A549 (cell line): ENCODE measurements around the gene F10. TPM values are rescaled to one million over a fixed set of nuclear protein-coding genes. Genes with fewer than 3 reads are reported as not detected.
"Not testable (repeated sequence)": the region's sequence is repeated elsewhere in the genome, so short reads cannot be mapped to it uniquely, and the experiment has no call there.

Source experiments
- ATAC-seq, 2 experiments: fragments of 200-7000 bp in 1 of 2; fragments of >200 bp in 1 of 2; cut with Nextera tagmentation in 1 of 2; cut with Tn5 transposase in 1 of 2; 3 replicates each; pipeline versions ENCODE4 v1.8.0 to v1.9.1; 2018 to 2020; ENCODE audit warnings: mild to moderate bottlenecking in 1 of 2, moderate library complexity in 1 of 2
- CTCF ChIA-PET: fragments of 300-600 bp; sonication (Branson Sonifier 250); formaldehyde crosslinking; extraction: SDS; loops from one replicate; lab custom pipeline; 2021; ENCODE audit warnings: antibody characterized with exemption, inconsistent platforms; lab: Yijun Ruan, JAX
- POLR2A ChIA-PET: fragments of 350-600 bp; formaldehyde crosslinking; extraction: SDS; loops from one replicate; lab custom pipeline; 2021; ENCODE audit warnings: antibody characterized with exemption, inconsistent platforms; lab: Yijun Ruan, JAX
- DNase-seq, 2 experiments: peaks; one replicate each; pipeline versions ENCODE4 v3.0.0 to v3.0.0-alpha.2; 2011 to 2016; ENCODE audit warnings: low read depth in 1 of 2, low spot score in 1 of 2
- FAIRE-seq: peaks from 2 replicates; lab custom pipeline; 2011; peaks lifted over from hg19 to GRCh38; lab: Jason Lieb, UNC
- H3K27ac ChIP-seq, 2 experiments: fragments of >200 bp; sonication (Bioruptor Twin); formaldehyde crosslinking; 3 replicates each; pipeline ENCODE4 v1.5.1; 2016 to 2017
- H3K4me1 ChIP-seq: fragments of >200 bp; sonication (Bioruptor Twin); formaldehyde crosslinking; 3 replicates; pipeline ENCODE4 v1.6.1; 2016
- H3K4me2 ChIP-seq: fragments of >200 bp; sonication (Bioruptor Twin); formaldehyde crosslinking; 3 replicates; pipeline ENCODE4 v1.6.1; 2016
- H3K4me3 ChIP-seq: fragments of >200 bp; sonication (Bioruptor Twin); formaldehyde crosslinking; 3 replicates; pipeline ENCODE4 v1.5.1; 2016
- H3K9me3 ChIP-seq: fragments of >200 bp; sonication (Bioruptor Twin); formaldehyde crosslinking; 3 replicates; pipeline ENCODE4 v1.6.1; 2016
- CEBPB ChIP-seq, 2 experiments: fragments of >200 bp in 1 of 2; sonication (Bioruptor Twin) in 1 of 2; formaldehyde crosslinking in 1 of 2; IDR thresholded peaks; 2 replicates each; pipeline ENCODE4 v1.6.1; 2012 to 2016
- EP300 ChIP-seq, 2 experiments: fragments of >200 bp; sonication (Bioruptor Twin); formaldehyde crosslinking; IDR thresholded peaks; 2 replicates in 1 of 2; 3 replicates in 1 of 2; pipeline ENCODE4 v1.6.1; 2016 to 2017
- ESRRA ChIP-seq: fragments of 150-350 bp; IDR thresholded peaks from 2 replicates; pipeline ENCODE4 v1.6.1; 2014; ENCODE audit warnings: mild to moderate bottlenecking, low read length, borderline replicate concordance
- HOXB5 ChIP-seq: fragments of 250-450 bp; sonication (Bioruptor Pico); IDR thresholded peaks from 2 replicates; pipeline ENCODE4 v1.5.0; 2020; ENCODE audit warnings: mild to moderate bottlenecking, moderate library complexity
- JUN ChIP-seq, 2 experiments: fragments of >200 bp; sonication (Bioruptor Twin); formaldehyde crosslinking; IDR thresholded peaks; 2 replicates in 1 of 2; 3 replicates in 1 of 2; pipeline ENCODE4 v1.6.1; 2016 to 2017
- MAFK ChIP-seq: fragments of 450-650 bp; IDR thresholded peaks from 2 replicates; pipeline ENCODE4 v1.6.1; 2014; ENCODE audit not compliant: partially characterized antibody
- MAZ ChIP-seq: fragments of 150-350 bp; IDR thresholded peaks from 2 replicates; pipeline ENCODE4 v1.6.1; 2014; ENCODE audit warnings: antibody characterized with exemption, low read depth, low read length, borderline replicate concordance
- NFE2L2 ChIP-seq: fragments of 150-350 bp; conservative IDR thresholded peaks from 2 replicates; pipeline ENCODE4 v1.6.1; 2014; ENCODE audit warnings: low read length
- NR3C1 ChIP-seq: fragments of >200 bp; sonication (Bioruptor Twin); formaldehyde crosslinking; IDR thresholded peaks from 3 replicates; pipeline ENCODE4 v1.6.1; 2017
- POLR2A ChIP-seq: IDR thresholded peaks from 2 replicates; pipeline ENCODE4 v1.6.1; 2012; ENCODE audit warnings: mild to moderate bottlenecking, low read length
- RAD21 ChIP-seq, 2 experiments: fragments of >200 bp in 1 of 2; sonication (Bioruptor Twin) in 1 of 2; formaldehyde crosslinking in 1 of 2; IDR thresholded peaks in 1 of 2; conservative IDR thresholded peaks in 1 of 2; 2 replicates in 1 of 2; 3 replicates in 1 of 2; pipeline ENCODE4 v1.6.1; 2012 to 2018; ENCODE audit warnings: inconsistent platforms in 1 of 2
- RFX5 ChIP-seq: fragments of 450-650 bp; IDR thresholded peaks from 2 replicates; pipeline ENCODE4 v1.7.1; 2014; ENCODE audit warnings: antibody characterized with exemption, mild to moderate bottlenecking, moderate library complexity
- TP53 ChIP-seq: fragments of 250-450 bp; sonication (Bioruptor Pico); IDR thresholded peaks from 2 replicates; pipeline ENCODE4 v1.5.0; 2021; ENCODE audit warnings: mild to moderate bottlenecking, moderate library complexity
- ZC3H11A ChIP-seq: fragments of 450-650 bp; IDR thresholded peaks from 2 replicates; pipeline ENCODE4 v1.6.1; 2014; ENCODE audit warnings: antibody characterized with exemption, mild to moderate bottlenecking
- ZNF302 ChIP-seq: fragments of 250-450 bp; sonication (Bioruptor Pico); IDR thresholded peaks from 2 replicates; pipeline ENCODE4 v1.9.0; 2021; ENCODE audit warnings: inconsistent platforms, mild to moderate bottlenecking, moderate library complexity
- WGBS: methylation state at CpG from one replicate; pipeline ENCODE4 v1.1.6; 2017; ENCODE audit errors: missing lambda C conversion rate; 5-methylcytosine and 5-hydroxymethylcytosine counted together
- polyA plus RNA-seq, 4 experiments: library from polyadenylated mRNA; depleted of rRNA in 3 of 4; stranded (reverse); fragments of >200 nt; fragmentation: RNase III in 1 of 4; extraction: RNeasy Plus Mini Kit Qiagen cat#74134 plus additional on column Dnase treatment in 1 of 4; gene quantifications; 2 replicates in 3 of 4; 3 replicates in 1 of 4; pipeline ENCODE4 v1.2.3, GENCODE V29; 2011 to 2017
- TF ChIP-seq, protein P1 (sequence below): fragments of 250-450 bp; sonication (Bioruptor Pico); IDR thresholded peaks from 2 replicates; pipeline ENCODE4 v1.5.0; 2021; ENCODE audit warnings: mild to moderate bottlenecking, moderate library complexity, borderline replicate concordance
- TF ChIP-seq, protein P2 (sequence below): IDR thresholded peaks from 2 replicates; pipeline ENCODE4 v1.6.1; 2012
- TF ChIP-seq, protein P3 (sequence below): fragments of 450-650 bp; IDR thresholded peaks from 2 replicates; pipeline ENCODE4 v1.6.1; 2014; ENCODE audit warnings: antibody characterized with exemption
- TF ChIP-seq, protein P4 (sequence below): fragments of >200 bp; sonication (Bioruptor Twin); formaldehyde crosslinking; IDR thresholded peaks from 3 replicates; pipeline ENCODE4 v1.6.1; 2016
- TF ChIP-seq, protein P5 (sequence below): fragments of 250-450 bp; sonication (Bioruptor Pico); IDR thresholded peaks from 2 replicates; pipeline ENCODE4 v1.5.0; 2020; ENCODE audit warnings: low read depth, mild to moderate bottlenecking, moderate library complexity
- TF ChIP-seq, protein P6 (sequence below): fragments of >200 bp; sonication (Bioruptor Twin); formaldehyde crosslinking; IDR thresholded peaks from 2 replicates; pipeline ENCODE4 v1.6.1; 2016

Gene F10
- polyA plus RNA-seq, 2 of the 4 experiments (the other 2 are of a cell fraction), result 0.32 TPM; not detected in 1

DNA sequence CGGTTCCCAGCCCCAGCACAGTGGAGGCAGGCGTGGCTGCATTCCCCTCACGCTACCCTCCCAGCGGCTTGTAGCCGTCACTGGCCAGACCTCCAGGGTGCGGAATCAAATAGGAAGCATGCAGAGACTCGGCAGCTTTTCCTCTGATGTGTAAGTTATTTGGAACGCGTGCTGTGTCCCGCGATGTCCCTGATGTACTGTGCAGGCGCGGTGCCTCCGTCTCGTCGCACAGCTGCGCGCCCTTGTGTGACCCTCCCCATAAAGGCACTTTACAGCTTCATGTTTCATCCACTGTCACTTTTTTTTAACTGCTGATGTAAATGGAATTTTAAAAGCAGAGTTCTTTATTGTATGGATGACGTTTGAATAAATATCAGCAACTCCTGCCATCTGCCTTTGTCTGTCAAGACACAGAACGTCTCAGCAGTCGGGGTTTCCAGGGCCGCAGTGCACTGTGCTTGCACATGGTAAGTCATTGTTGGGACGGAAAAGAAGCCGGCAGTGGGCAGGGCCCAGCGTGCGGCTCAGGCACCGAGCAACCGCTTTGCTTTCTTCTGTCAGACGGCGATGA lies 24.4 kb upstream of the F10 start:
- WGBS, result 78% methylated on average over 27 of the region's 30 CpGs
- H3K9me3 ChIP-seq, result no peaks in the 10 kb centered on the region
- no peak for ATAC-seq
- TF ChIP-seq POLR2A (no peak), NFE2L2 (no peak), ZC3H11A (no peak), RFX5 (no peak), EP300 (IDR thresholded peaks at IDR 0.05) (no peak), JUN (IDR thresholded peaks at IDR 0.05) (no peak), TP53 (CRISPR knock-in tag) (no peak), ESRRA (no peak), MAZ (no peak), RAD21 (conservative IDR thresholded peaks at IDR 0.05 in 1 of 2, IDR thresholded peaks at IDR 0.05 in 1 of 2) (no peak), HOXB5 (CRISPR knock-in tag) (no peak), CEBPB (IDR thresholded peaks at IDR 0.05) (no peak)
- TF ChIP-seq, protein P1, sequence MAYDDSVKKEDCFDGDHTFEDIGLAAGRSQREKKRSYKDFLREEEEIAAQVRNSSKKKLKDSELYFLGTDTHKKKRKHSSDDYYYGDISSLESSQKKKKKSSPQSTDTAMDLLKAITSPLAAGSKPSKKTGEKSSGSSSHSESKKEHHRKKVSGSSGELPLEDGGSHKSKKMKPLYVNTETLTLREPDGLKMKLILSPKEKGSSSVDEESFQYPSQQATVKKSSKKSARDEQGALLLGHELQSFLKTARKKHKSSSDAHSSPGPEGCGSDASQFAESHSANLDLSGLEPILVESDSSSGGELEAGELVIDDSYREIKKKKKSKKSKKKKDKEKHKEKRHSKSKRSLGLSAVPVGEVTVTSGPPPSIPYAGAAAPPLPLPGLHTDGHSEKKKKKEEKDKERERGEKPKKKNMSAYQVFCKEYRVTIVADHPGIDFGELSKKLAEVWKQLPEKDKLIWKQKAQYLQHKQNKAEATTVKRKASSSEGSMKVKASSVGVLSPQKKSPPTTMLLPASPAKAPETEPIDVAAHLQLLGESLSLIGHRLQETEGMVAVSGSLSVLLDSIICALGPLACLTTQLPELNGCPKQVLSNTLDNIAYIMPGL (CRISPR knock-in tag), result no peak
- TF ChIP-seq, protein P2, sequence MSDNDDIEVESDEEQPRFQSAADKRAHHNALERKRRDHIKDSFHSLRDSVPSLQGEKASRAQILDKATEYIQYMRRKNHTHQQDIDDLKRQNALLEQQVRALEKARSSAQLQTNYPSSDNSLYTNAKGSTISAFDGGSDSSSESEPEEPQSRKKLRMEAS, result no peak
- TF ChIP-seq, protein P3, sequence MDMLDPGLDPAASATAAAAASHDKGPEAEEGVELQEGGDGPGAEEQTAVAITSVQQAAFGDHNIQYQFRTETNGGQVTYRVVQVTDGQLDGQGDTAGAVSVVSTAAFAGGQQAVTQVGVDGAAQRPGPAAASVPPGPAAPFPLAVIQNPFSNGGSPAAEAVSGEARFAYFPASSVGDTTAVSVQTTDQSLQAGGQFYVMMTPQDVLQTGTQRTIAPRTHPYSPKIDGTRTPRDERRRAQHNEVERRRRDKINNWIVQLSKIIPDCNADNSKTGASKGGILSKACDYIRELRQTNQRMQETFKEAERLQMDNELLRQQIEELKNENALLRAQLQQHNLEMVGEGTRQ, result no peak
- TF ChIP-seq, protein P4, sequence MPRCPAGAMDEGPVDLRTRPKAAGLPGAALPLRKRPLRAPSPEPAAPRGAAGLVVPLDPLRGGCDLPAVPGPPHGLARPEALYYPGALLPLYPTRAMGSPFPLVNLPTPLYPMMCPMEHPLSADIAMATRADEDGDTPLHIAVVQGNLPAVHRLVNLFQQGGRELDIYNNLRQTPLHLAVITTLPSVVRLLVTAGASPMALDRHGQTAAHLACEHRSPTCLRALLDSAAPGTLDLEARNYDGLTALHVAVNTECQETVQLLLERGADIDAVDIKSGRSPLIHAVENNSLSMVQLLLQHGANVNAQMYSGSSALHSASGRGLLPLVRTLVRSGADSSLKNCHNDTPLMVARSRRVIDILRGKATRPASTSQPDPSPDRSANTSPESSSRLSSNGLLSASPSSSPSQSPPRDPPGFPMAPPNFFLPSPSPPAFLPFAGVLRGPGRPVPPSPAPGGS, result no peak
- TF ChIP-seq, protein P5, sequence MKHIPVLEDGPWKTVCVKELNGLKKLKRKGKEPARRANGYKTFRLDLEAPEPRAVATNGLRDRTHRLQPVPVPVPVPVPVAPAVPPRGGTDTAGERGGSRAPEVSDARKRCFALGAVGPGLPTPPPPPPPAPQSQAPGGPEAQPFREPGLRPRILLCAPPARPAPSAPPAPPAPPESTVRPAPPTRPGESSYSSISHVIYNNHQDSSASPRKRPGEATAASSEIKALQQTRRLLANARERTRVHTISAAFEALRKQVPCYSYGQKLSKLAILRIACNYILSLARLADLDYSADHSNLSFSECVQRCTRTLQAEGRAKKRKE, result no peak
- H3K4me3 ChIP-seq, result no peak overlapping the region
- FAIRE-seq, result no peak
- H3K4me1 ChIP-seq, result peaks cover 2% of the 10 kb centered on the region; the same call in 1 of the 3 replicates
- ChIA-PET POLR2A (no interaction called here), CTCF (interaction anchor here (0.6 kb wide), 1 partner anchor 142 kb away, joined by 3 read pairs; no protein-coding TSS in a partner anchor)
- H3K27ac ChIP-seq, result no peak overlapping the region
- DNase-seq, result no peak
- no peak overlapping the region for H3K4me2 ChIP-seq

DNA sequence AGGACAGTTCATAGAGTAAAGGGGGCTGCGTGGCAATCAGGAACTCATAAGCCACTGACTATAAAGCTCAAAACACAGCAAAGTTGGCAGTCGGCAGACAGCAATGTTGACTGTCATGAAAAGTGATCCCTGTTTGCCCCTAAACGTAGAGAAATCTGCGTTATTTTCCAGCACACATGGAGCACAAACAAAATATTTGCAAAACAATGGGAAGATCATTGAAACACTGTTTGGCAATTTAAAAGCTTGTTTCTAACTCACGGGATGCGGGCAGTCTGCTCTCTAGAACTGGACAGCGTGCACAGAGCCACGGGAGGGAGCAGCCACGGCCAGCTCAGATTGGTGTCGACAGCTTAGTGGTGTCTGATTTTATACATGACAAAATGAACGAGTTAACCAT lies 23.5 kb upstream of the F10 start:
- H3K4me3 ChIP-seq, result no peak overlapping the region
- H3K9me3 ChIP-seq, result no peaks in the 10 kb centered on the region
- WGBS, result 68% methylated on average over 11 of the region's 11 CpGs
- H3K4me1 ChIP-seq, result peaks cover 6% of the 10 kb centered on the region; the same call in 2 of the 3 replicates
- ATAC-seq (no peak), FAIRE-seq (no peak), DNase-seq (no peak)
- CTCF ChIA-PET, result interaction anchor here (1.1 kb wide), 1 partner anchor 9 kb away, joined by 4 read pairs; no protein-coding TSS in a partner anchor
- H3K4me2 ChIP-seq, result no peak overlapping the region
- TF ChIP-seq, protein P6, sequence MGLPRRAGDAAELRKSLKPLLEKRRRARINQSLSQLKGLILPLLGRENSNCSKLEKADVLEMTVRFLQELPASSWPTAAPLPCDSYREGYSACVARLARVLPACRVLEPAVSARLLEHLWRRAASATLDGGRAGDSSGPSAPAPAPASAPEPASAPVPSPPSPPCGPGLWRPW, result no peak
- TF ChIP-seq ZNF302 (CRISPR knock-in tag) (no peak), HOXB5 (CRISPR knock-in tag) (no peak), TP53 (CRISPR knock-in tag) (no peak), NR3C1 (no peak), CEBPB (IDR thresholded peaks at IDR 0.05) (no peak), MAFK (no peak)
- POLR2A ChIA-PET, result no interaction called here
- H3K27ac ChIP-seq, result no peak overlapping the region

DNA sequence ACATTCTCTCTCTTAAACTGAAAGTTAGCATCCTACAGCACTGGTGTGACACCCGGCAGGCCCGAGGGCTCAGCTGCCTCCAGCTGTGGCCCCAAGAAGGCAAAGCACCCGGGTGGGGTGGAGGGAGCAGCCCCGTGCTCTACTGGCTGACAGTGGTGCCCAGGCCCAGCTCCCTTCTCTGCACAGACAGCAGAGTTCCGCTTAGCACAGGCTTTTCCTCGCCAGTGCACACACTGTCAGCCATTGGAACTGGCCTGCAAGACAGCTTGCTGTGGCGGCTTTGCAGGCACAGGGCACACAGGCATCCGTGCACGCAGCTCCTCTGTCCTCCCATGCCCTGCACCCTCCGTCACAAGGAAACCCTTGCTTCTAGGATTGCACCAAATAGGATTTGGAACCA lies 20.3 kb upstream of the F10 start:
- ATAC-seq, H3K4me3 ChIP-seq, POLR2A ChIA-PET, FAIRE-seq, H3K9me3 ChIP-seq, H3K27ac ChIP-seq, DNase-seq, H3K4me2 ChIP-seq: not testable (repeated sequence)
- peaks cover 31% of the 10 kb centered on the region for H3K4me1 ChIP-seq
- 78% methylated on average over 8 of the region's 10 CpGs for WGBS
- CTCF ChIA-PET, result interaction anchor here (1.1 kb wide), 1 partner anchor 15 kb away, joined by 3 read pairs; no protein-coding TSS in a partner anchor
